Spinal cord (tissue), 10 donors: ENCODE data around the gene SERF2. TPM values are rescaled to one million over a fixed set of nuclear protein-coding genes. Genes with fewer than 3 reads are reported as not detected.
"Not testable (repeated sequence)": the region's sequence is repeated elsewhere in the genome, so short reads cannot be mapped to it uniquely, and the experiment has no call there.

Experiments
- DNase-seq, 6 donors: peaks; one replicate each; pipeline versions ENCODE4 v3.0.0 to v3.0.0-alpha.2; 2013 to 2015; ENCODE audit warnings: low spot score in 6 of 6, low read depth in 4 of 6
- H3K27ac ChIP-seq: one replicate; pipeline ENCODE4 v1.5.1; 2013; ENCODE audit warnings: low read depth, low read length, control low read depth
- H3K27me3 ChIP-seq: one replicate; pipeline ENCODE4 v1.6.1; 2013; ENCODE audit warnings: low read length; ENCODE audit not compliant: control insufficient read depth, insufficient read depth
- H3K36me3 ChIP-seq: one replicate; pipeline ENCODE4 v1.6.1; 2013; ENCODE audit warnings: low read length; ENCODE audit not compliant: control insufficient read depth, insufficient read depth
- H3K4me1 ChIP-seq: one replicate; pipeline ENCODE4 v1.6.1; 2013; ENCODE audit warnings: low read length; ENCODE audit not compliant: control insufficient read depth, insufficient read depth
- H3K4me3 ChIP-seq: one replicate; pipeline ENCODE4 v1.5.1; 2013; ENCODE audit warnings: low read depth, low read length, control low read depth
- H3K9me3 ChIP-seq: one replicate; pipeline ENCODE4 v1.6.1; 2013; ENCODE audit warnings: low read length; ENCODE audit not compliant: control insufficient read depth, insufficient read depth
- WGBS: methylation state at CpG from one replicate; pipeline ENCODE4 v1.1.5; 2013; ENCODE audit warnings: missing lambda C conversion rate; ENCODE audit not compliant: insufficient coverage; 5-methylcytosine and 5-hydroxymethylcytosine counted together
- polyA plus RNA-seq, 2 donors: library from polyadenylated mRNA; unstranded; fragments of 120-200 nt; gene quantifications; one replicate each; pipeline ENCODE4 v1.2.1, GENCODE V29; 2013; ENCODE audit not compliant: insufficient read length in 2 of 2
- small RNA-seq: library from RNA; depleted of rRNA; stranded (forward); fragments of <200 nt; gene quantifications from one replicate; pipeline ENCODE3, GENCODE V24; 2014; ENCODE audit warnings: low replicate concordance
- total RNA-seq, 2 donors: library from RNA; depleted of rRNA in 1 of 2; stranded (reverse); fragments of 120-200 nt in 1 of 2; fragments of >200 nt in 1 of 2; gene quantifications; one replicate each; pipeline versions ENCODE4 v1.2.3 to v1.2.4, GENCODE V29; 2013 to 2014
- donor health status: healthy.

The SERF2 gene
- total and polyA plus RNA-seq, 4 donors: 134 to 884 (median 521) TPM

GRCh38 chr15:43826508-43827341, 34.6 kb downstream of the SERF2 start, which contains the start of gene WDR76:
WDR76 (plus strand) TSS chr15:43827002; CDS start chr15:43827033, 31 bp downstream.
- Histone ChIP-seq H3K27me3 (no peaks in the 10 kb centered on the region), H3K4me1 (peaks cover 33% of the 10 kb centered on the region), H3K9me3 (no peaks in the 10 kb centered on the region), H3K4me3 (peak within 1 kb of the TSS; percentile 68), H3K36me3 (no peaks in the 10 kb centered on the region), H3K27ac (peak within 1 kb of the TSS; percentile 57)
- 6% methylated on average over 46 of the region's 48 CpGs for WGBS
- peak; percentile 5 to 86 (median 43) for DNase-seq

- Histone ChIP-seq H3K9me3 (no peaks in the 10 kb centered on the region), H3K4me1 (peaks cover 26% of the 10 kb centered on the region), H3K36me3 (no peaks in the 10 kb centered on the region), H3K4me3 (peak overlapping the region; percentile 3), H3K27me3 (no peaks in the 10 kb centered on the region), H3K27ac (no peak overlapping the region)
- WGBS: no CpG with 5 or more reads among the region's 6 CpGs
- peak in 1 of 6 donors; percentile 4 for DNase-seq
Observed at GRCh38 chr15:43828061-43828657, 36.0 kb downstream of the SERF2 start.

GRCh38 chr15:43829951-43830540, 37.9 kb downstream of the SERF2 start:
- not testable (repeated sequence) for H3K4me3 ChIP-seq, H3K36me3 ChIP-seq, H3K9me3 ChIP-seq, H3K27ac ChIP-seq, H3K27me3 ChIP-seq, DNase-seq
- WGBS: 96% methylated on average over 4 of the region's 9 CpGs
- peaks cover 18% of the 10 kb centered on the region for H3K4me1 ChIP-seq

- DNase-seq, H3K27me3 ChIP-seq, H3K4me3 ChIP-seq, H3K9me3 ChIP-seq, H3K27ac ChIP-seq, H3K36me3 ChIP-seq: not testable (repeated sequence)
- H3K4me1 ChIP-seq: peaks cover 18% of the 10 kb centered on the region
- 100% methylated on average over 6 of the region's 9 CpGs for WGBS
Observed at GRCh38 chr15:43830691-43831275, 38.7 kb downstream of the SERF2 start.

GRCh38 chr15:43831519-43832052, 39.5 kb downstream of the SERF2 start:
- 96% methylated on average over 11 of the region's 14 CpGs for WGBS
- DNase-seq: not testable (repeated sequence)

GRCh38 chr15:43832485-43832884, 40.4 kb downstream of the SERF2 start:
- not testable (repeated sequence) for H3K4me1 ChIP-seq, H3K9me3 ChIP-seq, H3K4me3 ChIP-seq, H3K27ac ChIP-seq, DNase-seq, H3K36me3 ChIP-seq, H3K27me3 ChIP-seq
- WGBS: 100% methylated on average over 3 of the region's 6 CpGs

More at GRCh38 chr15:43831519-43832052, 39.5 kb downstream of the SERF2 start:
- peaks cover 12% of the 10 kb centered on the region for H3K4me1 ChIP-seq
- not testable (repeated sequence) for H3K36me3 ChIP-seq, H3K9me3 ChIP-seq, H3K27me3 ChIP-seq, H3K27ac ChIP-seq, H3K4me3 ChIP-seq

GRCh38 chr15:43845421-43845820, 53.3 kb downstream of the SERF2 start:
- Histone ChIP-seq H3K4me1 (no peaks in the 10 kb centered on the region), H3K27me3 (no peaks in the 10 kb centered on the region), H3K36me3 (peaks cover 11% of the 10 kb centered on the region), H3K9me3 (no peaks in the 10 kb centered on the region), H3K27ac (no peak overlapping the region), H3K4me3 (no peak overlapping the region)
- DNase-seq: no peak

Small RNAs within 50 kb of the gene (small RNA-seq; reads per million reads assigned to genes)
- not detected for gene MIR1282

Other genes with a start within 250 kb of the SERF2 start
- 10 to 100 TPM; 25.7 to 33.6 TPM for gene PPIP5K1, start 202.1 kb upstream of the SERF2 start, total RNA-seq
- 10 to 100 TPM; 28.0 to 43.3 TPM for gene PPIP5K1, start 202.1 kb upstream of the SERF2 start, polyA plus RNA-seq
- 10 to 100 TPM; 12.8 to 17.7 TPM for gene CKMT1B, start 198.3 kb upstream of the SERF2 start, total RNA-seq
- 100 to 1,000 TPM in 1 of 2 donors, 10 to 100 TPM in 1; 91.5 to 120 TPM for gene CKMT1B, start 198.3 kb upstream of the SERF2 start, polyA plus RNA-seq
- 1 to 10 TPM in 1 of 2 donors, under 1 TPM in 1; 0.59 to 1.5 TPM for gene STRC, start 173.5 kb upstream of the SERF2 start, total RNA-seq
- gene STRC, start 173.5 kb upstream of the SERF2 start, polyA plus RNA-seq: 1 to 10 TPM; 3.1 to 7.0 TPM
- gene CATSPER2, start 143.5 kb upstream of the SERF2 start, total RNA-seq: 1 to 10 TPM; 2.6 to 5.1 TPM
- gene CATSPER2, start 143.5 kb upstream of the SERF2 start, polyA plus RNA-seq: 10 to 100 TPM in 1 of 2 donors, 1 to 10 TPM in 1; 7.5 to 15.6 TPM
- gene CKMT1A, start 98.5 kb upstream of the SERF2 start, total RNA-seq: 10 to 100 TPM in 1 of 2 donors, 1 to 10 TPM in 1; 7.1 to 21.5 TPM
- 10 to 100 TPM; 48.9 to 54.7 TPM for gene CKMT1A, start 98.5 kb upstream of the SERF2 start, polyA plus RNA-seq
- 100 to 1,000 TPM; 120 to 175 TPM for gene PDIA3, start 45.9 kb upstream of the SERF2 start, total RNA-seq
- 100 to 1,000 TPM; 268 to 272 TPM for gene PDIA3, start 45.9 kb upstream of the SERF2 start, polyA plus RNA-seq
- 1 to 10 TPM; 2.8 to 6.2 TPM for gene ELL3, start 15.4 kb upstream of the SERF2 start, total RNA-seq
- 1 to 10 TPM; 2.9 to 3.6 TPM for gene ELL3, start 15.4 kb upstream of the SERF2 start, polyA plus RNA-seq
- under 1 TPM in 1 of 2 donors, not detected in 1; 0.72 TPM for gene SERINC4, start 7.9 kb downstream of the SERF2 start, total RNA-seq
- gene SERINC4, start 7.9 kb downstream of the SERF2 start, polyA plus RNA-seq: under 1 TPM in 1 of 2 donors, not detected in 1; 0.29 TPM
- 1 to 10 TPM; 5.1 to 5.4 TPM for gene HYPK, start 8.3 kb downstream of the SERF2 start, total RNA-seq
- gene HYPK, start 8.3 kb downstream of the SERF2 start, polyA plus RNA-seq: 1 to 10 TPM; 6.1 to 9.0 TPM
- 10 to 100 TPM; 25.6 to 43.7 TPM for gene MFAP1, start 32.4 kb downstream of the SERF2 start, total RNA-seq
- gene MFAP1, start 32.4 kb downstream of the SERF2 start, polyA plus RNA-seq: 10 to 100 TPM; 41.2 to 43.6 TPM
- 10 to 100 TPM; 10.7 to 10.8 TPM for gene WDR76, start 34.7 kb downstream of the SERF2 start, total RNA-seq
- 10 to 100 TPM; 10.1 to 10.8 TPM for gene WDR76, start 34.7 kb downstream of the SERF2 start, polyA plus RNA-seq